ENCODE measurements around the gene CAMK1D.
"Not testable (repeated sequence)": the region's sequence is repeated elsewhere in the genome, so short reads cannot be mapped to it uniquely, and the experiment has no call there.

Gene CAMK1D

DNA sequence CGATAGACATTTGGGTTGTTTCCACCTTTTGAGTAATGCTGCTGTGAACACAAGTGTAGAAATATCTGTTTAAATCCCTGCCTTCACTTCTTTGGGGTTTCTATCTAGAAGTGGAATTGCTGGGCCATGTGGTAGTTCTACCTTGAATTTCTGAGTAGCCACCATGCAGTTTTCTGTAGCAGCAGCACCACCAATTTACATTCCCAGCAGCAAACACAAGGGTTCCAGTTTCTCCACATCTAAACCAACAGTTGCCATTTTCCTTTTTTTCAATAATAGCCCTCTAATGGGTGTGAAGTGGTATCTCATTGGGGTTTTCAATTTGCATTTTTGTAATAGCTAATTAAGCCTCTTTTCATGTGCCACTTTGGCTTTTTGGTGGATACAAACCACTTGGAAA, 442.4 kb downstream of the CAMK1D start:
- no peak for DNase-seq (ENCODE audit: low read depth, low spot score)

DNA sequence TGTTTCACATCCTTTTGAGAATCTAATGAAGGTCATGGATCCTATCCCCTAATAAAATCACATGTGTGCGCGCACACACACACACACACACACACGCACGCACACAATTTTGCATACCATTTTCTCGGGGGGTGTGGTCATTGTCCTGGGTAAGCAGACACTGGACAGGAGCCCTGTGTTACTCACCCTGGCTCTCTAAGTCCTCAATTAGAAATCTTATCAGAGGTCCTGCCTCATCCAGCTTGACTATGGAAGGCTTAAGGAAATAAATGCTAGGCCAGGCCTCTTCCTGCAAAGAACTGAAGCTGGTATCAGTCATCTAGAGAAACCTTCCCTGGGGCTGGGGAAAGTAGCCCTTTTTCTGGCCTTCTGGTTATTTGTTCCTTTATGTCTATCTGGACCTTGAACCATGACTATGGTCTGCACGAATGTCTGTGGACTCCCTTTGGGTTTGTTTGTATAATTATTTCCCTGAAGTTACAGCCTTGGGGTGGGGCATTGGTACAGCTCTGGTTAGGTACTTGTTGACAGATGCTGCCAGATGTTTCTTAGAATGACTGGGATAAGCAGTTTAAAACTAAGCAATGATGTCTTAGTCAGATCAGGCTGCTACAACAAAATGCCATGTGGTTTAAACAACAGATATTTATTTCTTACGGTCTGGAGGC, 443.7 kb downstream of the CAMK1D start:
- no peak for DNase-seq (ENCODE audit: low read depth, low spot score)

DNA sequence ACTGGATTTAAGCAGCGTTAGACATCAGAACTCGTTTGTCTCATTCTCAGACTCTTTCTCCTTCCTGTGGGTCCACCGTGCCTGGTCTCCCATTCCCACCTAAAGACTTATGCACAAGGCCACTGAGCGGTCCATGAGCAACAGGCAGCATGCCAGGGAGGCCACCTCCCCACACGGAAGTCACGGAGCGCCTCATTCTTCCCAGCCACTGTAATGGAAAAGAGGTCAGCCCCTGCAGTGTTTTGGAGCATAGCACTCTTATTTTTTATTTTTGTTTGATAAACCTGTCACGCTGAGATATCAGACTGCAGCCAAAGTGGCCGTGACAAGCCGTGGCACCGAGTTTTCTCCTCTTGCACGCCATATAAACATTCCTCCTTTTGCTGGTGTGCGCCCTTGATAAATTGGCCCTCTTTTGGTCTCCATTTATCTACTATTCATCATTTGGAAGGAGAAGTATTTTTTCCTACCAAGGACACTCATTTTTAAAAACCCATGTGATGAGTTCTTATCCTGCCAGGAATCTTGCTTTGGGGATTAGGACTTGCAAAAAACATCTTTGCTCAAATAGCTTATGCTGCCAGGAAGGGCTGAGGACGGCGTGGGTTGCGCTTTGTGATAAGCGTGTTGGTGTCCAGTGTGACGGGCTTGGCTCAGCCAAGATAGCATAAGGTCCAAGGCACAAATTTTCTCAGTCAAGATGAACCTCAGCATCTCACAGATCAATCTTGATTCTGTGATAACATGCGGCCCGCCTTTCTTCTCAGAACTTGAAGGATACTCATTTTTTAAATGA, 446.2 kb downstream of the CAMK1D start:
- no peak for DNase-seq (ENCODE audit: low read depth, low spot score)

DNA sequence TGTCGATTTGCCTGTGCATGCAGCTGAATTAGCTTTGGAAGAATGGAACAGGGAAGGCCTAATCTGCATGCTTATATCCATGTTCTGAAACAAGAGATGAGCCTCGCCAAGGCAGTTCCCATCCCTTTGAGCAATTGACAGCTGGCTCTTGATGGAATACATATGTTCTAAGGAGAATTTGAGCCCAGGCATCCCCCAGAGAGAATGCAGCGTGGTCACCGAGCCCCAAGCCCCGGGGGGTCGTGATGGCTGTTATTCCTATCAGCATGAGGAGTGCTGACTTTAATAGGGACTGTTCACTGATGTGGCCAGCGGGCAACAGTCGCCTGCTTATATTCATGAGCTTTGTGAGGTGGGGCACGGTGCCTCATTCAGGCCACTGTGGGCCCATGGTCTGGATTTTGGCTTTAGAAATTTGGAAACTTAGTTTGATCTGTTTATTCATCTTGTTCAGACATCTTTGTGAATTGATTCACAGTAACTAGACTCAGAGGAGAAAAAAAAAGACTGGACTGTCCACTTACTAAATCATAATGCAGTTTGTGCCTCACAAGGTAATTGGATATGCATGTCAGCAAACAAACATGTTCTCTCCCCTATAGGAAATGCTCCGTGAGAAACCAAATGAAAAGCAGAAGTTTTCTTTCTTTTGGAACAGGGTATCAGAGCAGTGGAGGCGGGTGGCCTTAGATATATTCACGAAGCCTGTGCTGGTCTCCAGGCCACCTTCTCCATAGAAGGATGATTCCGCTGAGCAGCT, 447.2 kb downstream of the CAMK1D start:
- no peak for DNase-seq (ENCODE audit: low read depth, low spot score)

DNA sequence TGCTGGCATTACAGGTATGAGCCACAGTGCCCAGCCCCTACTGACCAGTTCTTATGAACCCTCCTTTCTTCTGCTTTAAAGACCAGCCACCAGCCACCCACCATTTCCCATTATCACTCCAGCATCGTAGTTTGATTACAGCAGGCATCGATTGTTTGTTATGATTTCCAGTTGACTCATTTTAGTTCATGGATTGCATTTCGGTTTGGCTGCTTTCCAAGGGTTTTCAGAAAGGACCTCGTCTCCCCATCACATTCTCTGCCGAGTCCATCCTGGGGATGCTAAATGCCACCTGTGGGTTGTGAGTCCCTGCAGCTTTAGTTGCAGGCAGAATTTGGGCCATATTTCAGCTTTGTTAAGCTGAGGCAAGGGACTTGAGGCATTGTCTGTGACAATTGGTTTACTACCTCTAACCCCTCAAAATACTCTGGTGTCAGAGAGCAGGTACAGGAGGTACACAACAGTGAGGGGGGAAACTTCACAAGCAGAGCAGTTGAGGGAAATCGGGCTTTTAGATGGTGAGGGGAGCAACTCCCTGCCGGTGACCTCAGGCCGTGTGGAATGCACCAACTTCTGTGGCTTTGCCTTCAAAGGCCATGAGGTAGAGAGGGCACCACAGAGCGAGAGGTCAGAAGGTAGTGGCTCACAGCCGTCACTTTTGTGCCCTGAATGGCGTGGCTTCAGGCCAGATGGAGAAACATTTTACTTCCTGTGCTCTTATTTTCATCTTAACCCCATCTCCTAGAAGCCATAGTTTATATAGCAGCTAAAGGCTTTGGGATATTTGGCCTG, 448.3 kb downstream of the CAMK1D start:
- no peak for DNase-seq (ENCODE audit: low read depth, low spot score)

DNA sequence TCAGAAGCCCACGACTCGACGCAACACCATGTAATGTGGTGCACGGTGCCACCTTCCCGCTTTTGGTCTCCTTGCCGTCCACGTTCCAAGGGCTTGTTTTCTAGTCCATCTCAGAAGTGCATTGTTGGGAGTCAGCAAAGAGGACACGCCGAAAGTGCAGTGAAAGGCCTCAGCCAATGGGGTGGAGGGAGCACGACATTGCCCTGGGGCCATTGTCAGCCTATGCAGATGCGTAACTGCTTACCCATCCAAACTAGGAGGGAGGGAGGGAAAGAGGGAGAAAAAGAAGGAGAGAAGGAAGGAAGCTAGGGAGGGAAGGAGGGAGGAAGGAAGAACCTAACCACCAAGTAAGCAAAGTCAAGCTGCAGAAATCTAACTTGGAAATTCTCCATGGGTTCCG, 449.8 kb downstream of the CAMK1D start:
- no peak for DNase-seq (ENCODE audit: low read depth, low spot score)

DNA sequence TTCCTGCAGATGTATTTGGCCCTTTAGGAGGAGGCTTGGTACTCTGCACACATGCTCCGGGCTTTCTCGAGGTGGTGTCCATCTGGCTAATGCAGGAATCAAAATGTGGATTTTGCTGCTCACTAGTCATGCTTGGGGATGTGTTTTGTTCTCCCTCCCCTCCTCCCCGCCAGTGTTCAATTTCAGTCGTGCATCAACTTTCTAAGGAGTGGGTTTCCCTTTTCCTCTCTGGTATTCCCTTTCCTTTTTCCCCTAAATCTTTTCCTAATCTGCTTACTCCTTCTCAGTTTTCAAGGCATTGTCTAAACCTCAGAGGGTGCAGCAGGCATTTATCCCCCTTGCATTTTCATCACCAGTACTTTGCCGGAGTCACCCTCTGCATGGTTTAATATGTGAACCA, 450.4 kb downstream of the CAMK1D start:
- no peak for DNase-seq (ENCODE audit: low read depth, low spot score)

DNA sequence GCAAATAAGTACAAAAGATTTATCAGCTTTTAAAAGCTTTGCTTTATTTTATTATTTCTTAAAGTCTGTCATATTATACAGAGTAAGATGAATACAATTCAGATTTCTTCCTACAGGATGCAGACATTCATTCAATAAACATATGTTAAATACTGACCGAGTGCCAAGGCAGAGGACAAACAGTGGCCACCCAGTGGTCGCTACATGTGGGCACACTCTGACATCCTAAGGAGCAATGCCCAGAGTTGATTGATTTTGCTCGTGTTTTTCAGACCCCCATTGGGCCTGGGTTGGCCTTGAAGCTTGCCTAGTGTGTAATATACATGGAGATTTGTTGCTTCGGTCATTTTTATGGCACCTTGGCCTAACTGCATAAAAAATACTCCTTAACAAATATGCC, 451.0 kb downstream of the CAMK1D start:
- DNase-seq (ENCODE audit: low read depth, low spot score): no peak

DNA sequence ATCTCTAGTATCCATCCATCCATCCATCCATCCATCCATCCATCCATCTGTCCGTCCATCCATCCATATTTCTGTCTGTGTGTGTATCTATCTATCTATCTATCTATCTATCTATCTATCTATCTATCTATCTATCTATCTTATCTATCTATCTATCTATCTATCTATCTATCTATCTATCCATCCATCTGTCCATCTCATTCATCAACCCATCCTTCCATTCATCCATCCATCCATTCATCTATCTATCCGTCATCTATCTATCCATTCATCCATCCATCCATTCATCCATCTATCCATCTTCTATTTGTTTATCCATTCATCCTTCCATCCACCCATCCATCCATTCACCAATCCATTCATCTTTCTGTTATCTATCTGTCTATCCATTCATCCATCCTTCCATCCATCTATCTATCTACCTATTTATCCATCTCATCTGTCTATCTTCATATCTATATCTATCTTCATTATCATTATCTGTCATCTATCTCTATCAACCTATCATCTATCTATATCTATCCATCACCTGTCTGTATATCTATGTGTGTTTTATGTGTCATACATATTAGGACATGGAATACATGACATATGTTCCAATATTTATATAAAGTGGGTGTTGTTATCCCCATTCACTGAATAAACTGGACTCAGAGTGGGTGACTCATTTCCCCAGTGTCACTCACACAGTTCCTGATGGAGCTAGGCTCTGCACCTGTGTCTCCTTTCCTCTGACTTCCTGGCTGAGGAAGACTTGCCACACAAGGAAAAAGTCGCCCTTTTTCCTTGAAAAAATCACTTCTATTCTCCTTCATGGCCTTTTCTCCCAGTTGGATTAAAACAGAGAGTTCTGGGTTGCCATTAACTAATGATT, 452.1 kb downstream of the CAMK1D start:
- no peak for DNase-seq (ENCODE audit: low read depth, low spot score)

DNA sequence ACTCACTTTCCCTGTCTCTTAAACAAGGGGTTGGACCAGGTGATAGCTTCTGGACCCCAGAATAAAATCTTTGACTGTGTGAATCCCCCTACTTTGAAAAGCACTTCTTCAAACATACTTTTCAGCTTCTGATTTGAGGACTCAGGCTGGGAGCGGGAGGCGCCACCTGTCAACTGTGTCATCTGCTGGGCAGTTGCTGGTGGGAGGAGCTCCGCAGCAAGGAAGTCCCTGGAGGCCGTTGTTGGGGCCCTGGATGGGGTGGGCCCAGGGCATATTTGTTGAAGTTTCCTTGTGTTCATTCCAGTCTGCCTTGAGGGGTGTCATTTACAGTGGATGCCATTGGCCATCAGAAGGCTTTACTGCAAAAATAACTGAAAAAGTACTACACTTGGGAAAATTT, 454.4 kb downstream of the CAMK1D start:
- DNase-seq (ENCODE audit: low read depth, low spot score): no peak

DNA sequence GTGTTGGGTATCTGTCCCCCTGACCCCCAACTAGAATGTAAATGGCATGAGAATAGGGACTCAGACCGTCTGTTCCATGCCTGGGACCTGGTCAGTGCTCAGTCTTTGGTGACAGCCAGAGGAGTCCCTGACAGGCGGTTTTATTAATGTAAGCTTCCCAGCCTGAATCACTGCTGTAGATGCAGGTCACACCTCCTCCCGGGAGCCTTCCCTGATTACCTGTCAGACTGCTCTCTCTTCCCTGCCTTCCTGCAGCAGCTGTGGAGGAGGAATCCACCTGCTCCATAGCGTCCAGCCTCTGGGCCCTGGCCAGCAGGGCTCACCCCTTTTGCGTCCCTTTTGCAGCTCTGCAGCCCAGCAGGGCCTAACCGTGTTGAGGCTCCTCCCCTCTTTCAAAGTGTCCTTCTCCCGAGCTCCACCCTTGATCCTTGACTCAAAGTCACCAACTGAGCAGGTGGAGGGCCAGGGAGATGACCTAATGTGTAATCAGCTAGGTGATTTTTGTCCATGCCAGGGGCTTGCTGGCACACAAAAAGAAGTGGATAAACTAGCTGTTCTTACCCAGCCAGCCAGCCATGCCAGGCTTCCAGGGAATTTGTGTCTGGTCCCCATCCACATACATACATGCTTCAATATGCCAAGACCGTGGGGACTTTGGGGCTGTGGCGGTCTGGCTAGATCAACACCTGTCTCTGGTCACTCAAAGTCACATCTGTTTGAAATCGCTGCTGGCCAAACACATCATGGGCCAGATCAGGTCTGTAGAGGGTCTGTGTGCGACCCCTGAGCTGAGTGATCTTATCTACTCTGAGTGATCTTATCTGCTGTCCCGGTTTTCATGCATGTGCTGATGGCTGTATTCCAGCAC, 457.1 kb downstream of the CAMK1D start:
- no peak for DNase-seq (ENCODE audit: low read depth, low spot score)

DNA sequence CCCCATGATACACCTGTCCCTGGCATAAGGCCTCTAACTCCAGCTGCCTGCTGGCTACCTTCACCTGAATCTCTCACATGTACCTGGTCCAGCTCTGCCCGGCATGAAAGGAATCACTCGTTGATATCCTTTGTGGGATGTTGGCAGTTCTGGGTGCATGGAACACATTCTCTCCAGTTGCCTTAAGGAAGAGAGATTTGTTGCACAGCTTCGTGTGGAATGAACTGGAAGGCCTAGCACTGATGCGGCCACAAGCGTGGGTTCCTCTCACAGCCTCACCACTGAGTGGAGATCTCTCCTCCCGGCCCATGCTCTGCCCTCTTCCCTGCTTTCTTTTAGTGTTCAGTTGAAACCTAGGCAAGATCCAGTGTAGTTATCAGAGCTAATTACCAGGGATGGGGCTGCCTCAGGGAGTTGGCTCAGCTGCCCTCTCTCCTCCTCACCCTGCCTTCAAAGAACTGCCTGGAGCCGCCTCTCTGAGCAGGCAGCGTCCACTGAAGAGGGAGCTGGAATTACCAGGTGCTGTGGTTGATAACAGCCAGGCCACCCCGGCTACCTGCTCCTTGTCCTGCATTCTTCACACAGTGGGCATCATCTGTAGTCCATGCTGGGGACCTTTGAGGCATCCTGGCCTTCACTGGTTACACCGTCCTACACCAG, 457.9 kb downstream of the CAMK1D start:
- DNase-seq (ENCODE audit: low read depth, low spot score): no peak

DNA sequence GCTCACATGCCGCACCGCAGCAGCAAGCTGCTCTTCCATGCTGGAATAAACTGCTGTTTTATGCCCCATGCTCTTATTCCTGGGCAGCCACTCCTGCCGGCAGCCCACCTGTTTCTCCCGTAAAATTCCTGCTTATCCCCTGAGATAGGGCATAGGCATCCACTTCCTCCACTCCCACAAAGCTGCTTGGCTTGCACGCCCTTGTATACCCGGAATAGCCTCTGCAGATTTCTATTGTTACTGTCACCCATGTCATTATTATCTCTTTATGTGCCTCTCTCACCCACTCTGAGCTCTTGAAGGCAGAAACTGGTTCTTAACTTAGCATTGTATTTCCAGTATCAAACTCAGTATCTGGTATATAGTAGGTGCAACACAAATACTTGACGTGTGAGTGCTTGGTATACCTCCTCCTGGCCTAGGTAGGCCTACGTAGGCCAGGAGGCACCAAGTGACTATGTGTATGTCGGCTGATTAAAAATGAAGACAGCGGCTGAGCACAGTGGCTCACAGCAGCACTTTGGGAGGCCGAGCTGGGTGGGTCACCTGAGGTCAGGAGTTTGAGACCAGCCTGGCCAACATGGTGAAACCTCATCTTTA, 458.8 kb downstream of the CAMK1D start:
- DNase-seq (ENCODE audit: low read depth, low spot score): no peak

DNA sequence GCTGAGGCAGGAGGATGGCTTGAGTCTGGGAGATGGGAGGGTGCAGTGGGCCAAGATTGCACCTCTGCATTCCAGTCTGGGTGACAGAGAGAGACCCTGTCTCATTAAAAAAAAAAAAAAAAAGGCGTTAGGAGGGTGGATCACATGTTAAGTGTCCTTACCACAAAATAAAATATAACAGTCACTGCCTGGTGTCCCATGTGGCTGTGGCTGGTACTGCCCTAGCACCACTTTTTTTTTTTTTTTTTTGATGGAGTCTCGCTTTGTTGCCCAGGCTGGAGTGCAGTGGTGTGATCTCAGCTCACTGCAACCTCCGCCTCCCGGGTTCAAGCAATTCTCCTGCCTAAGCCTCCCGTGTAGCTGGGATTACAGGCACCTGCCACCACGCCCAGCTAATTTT, 460.7 kb downstream of the CAMK1D start:
- not testable (repeated sequence) for DNase-seq (ENCODE audit: low read depth, low spot score)

DNA sequence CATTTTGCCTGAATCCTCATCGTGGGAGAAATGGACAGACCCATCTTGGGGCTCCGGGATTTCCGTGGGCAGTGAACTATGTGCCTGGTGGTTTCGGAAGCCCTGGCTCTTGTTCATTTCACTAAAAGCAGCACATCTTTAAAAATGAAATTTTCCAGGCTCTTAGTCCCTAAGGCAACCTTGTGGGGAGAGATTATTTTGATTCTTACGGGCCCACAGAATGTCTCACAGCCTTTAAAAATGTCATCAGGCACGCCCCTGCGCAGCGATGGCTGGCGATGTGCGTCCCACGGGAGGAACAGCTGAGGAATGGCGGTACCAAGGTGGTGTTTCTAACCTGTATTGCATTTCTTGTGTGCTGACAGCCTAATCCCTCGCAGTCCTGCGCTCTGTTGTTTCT, 462.5 kb downstream of the CAMK1D start:
- no peak for DNase-seq (ENCODE audit: low read depth, low spot score)

DNA sequence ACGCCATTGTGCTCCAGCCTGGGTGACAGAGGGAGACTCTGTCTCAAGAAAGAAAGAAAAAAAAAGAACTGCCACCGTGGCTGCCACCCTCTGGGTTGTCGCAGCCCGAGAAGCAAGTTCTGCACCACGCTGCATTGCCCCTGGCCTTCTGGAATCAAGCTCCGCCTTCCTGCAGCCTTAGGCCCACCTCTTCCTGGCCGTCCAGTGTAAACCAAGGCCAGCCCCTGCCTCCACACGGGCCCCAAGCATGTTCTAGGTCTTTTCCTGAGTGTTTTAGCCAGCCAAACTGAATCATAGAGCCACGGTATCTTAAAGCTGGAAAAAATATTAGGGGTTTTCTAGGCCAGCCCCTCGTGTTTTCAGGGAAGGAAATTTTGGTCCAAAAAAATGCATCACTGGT, 463.2 kb downstream of the CAMK1D start:
- DNase-seq (ENCODE audit: low read depth, low spot score): no peak

DNA sequence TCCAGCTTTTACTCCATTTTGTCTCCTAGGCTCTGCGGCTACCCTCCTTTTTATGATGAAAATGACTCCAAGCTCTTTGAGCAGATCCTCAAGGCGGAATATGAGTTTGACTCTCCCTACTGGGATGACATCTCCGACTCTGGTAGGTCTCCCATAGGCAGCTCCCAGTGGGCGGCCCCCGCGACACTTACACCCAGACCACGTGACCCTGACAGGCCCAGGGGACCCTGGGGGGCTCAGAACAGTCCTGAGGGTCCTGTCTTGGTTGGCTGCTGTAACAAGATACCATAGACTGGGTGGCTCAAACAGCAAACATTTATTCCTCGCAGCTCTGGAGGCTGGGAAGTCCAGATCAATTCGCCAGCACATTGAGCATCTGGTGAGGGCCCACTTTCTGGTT, 464.8 kb downstream of the CAMK1D start:
- DNase-seq (ENCODE audit: low read depth, low spot score): no peak

DNA sequence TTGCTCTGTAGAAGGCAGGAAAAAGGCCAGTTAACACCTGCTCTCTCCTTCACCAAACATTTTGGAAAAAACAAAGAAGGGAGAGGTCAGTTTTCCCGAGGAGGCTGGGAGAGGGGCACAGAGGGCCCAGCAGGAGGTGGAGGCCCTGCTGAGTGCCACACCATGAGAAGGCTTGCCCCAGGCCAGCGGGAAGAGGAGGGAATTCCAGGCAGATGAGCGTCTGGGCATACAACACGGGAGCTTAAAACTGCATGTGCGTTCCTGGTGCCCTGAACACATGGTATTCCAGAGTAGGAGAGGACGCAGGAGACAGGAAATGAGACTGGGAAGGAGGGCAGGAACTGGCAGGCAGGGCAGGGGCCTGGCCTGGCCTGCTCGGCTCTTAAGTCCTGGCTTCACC, 469.7 kb downstream of the CAMK1D start:
- no peak for DNase-seq (ENCODE audit: low read depth, low spot score)

DNA sequence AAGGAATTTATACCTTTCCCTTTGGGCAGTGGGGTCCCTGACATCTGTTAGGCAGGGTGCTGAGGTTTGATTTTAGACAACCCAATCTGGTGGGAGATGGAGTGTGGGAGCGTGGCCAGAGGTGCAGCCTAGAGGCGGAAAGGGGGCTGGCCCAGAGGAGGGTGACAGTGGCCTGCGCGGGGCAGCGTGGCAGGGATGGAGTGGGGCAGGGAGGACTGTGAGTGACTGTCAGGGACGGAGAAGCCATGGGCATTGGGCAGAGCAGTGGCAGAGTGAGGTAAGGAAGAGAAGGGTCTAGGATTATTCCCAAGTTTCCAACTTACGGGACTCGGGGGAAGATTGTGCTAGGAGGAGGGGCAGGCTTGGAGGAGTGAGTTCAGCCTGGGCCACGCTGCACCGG, 470.3 kb downstream of the CAMK1D start:
- no peak for DNase-seq (ENCODE audit: low read depth, low spot score)

All from iPS DF 19.7 (cell line).